Stimulated activated CD4-positive, alpha-beta T cell treated with anti-CD3 and anti-CD28 coated beads, TNF-alpha, amount 100 ng/mL, for 1 hour (primary cell): ENCODE measurements around the gene SPATC1L.

Source experiments
- DNase-seq, 3 donors: peaks; one replicate each; pipeline ENCODE4 v3.0.0-alpha.2; 2020; ENCODE audit warnings: low read depth in 3 of 3, low spot score in 1 of 3

Gene SPATC1L

GRCh38 chr21:46165098-46165497 lies 19.2 kb downstream of the SPATC1L start:
- no peak for DNase-seq

- no peak for DNase-seq
Observed at GRCh38 chr21:46163380-46163779, 20.9 kb downstream of the SPATC1L start.

GRCh38 chr21:46161633-46162592 lies 22.3 kb downstream of the SPATC1L start:
- no peak for DNase-seq

- DNase-seq, result no peak
Observed at GRCh38 chr21:46160907-46161632, 23.2 kb downstream of the SPATC1L start.

- DNase-seq, result no peak
Observed at GRCh38 chr21:46160657-46160906, 23.7 kb downstream of the SPATC1L start.

- no peak for DNase-seq
Observed at GRCh38 chr21:46159841-46160656, 24.2 kb downstream of the SPATC1L start.

GRCh38 chr21:46159390-46159789 lies 24.9 kb downstream of the SPATC1L start:
- no peak for DNase-seq

- DNase-seq, result no peak
Observed at GRCh38 chr21:46158666-46159300, 25.5 kb downstream of the SPATC1L start.

GRCh38 chr21:46157987-46158451 lies 26.2 kb downstream of the SPATC1L start:
- DNase-seq, result no peak

- no peak for DNase-seq
Observed at GRCh38 chr21:46157396-46157986, 26.8 kb downstream of the SPATC1L start.

- DNase-seq, result no peak
Observed at GRCh38 chr21:46156678-46157077, 27.6 kb downstream of the SPATC1L start.

- no peak for DNase-seq
Observed at GRCh38 chr21:46156378-46156645, 27.9 kb downstream of the SPATC1L start.

GRCh38 chr21:46155514-46156377 lies 28.5 kb downstream of the SPATC1L start, which contains the start of gene FTCD:
FTCD (minus strand) TSS chr21:46155579; CDS start chr21:46155523, 56 bp downstream.
- no peak for DNase-seq

- no peak for DNase-seq
Observed at GRCh38 chr21:46154955-46155513, 29.2 kb downstream of the SPATC1L start.

- no peak for DNase-seq
Observed at GRCh38 chr21:46154155-46154954, 29.9 kb downstream of the SPATC1L start.

GRCh38 chr21:46153247-46154154 lies 30.8 kb downstream of the SPATC1L start:
- peak in 1 of 3 donors; percentile 47 for DNase-seq

GRCh38 chr21:46152927-46153246 lies 31.4 kb downstream of the SPATC1L start:
- no peak for DNase-seq
